Smooth muscle cell (in vitro differentiated cells): ENCODE data around the gene MARCHF10. TPM values are rescaled to one million over a fixed set of nuclear protein-coding genes. Genes with fewer than 3 reads are reported as not detected.

ENCODE experiments used
- DNase-seq: peaks from one replicate; lab custom pipeline; 2025; ENCODE audit not compliant: unreplicated experiment; lab: John Stamatoyannopoulos, UW
- H2AFZ ChIP-seq: fragments of 200-600 bp; sonication (generic); 2 replicates; pipeline ENCODE4 v1.6.0; 2016; ENCODE audit warnings: antibody characterized with exemption, low read depth, mild to moderate bottlenecking
- H3F3A ChIP-seq: fragments of 200-600 bp; sonication (generic); 2 replicates; pipeline ENCODE4 v1.6.0; 2017; ENCODE audit warnings: antibody characterized with exemption, low read depth
- H3K27ac ChIP-seq: fragments of 200-600 bp; sonication (generic); 2 replicates; pipeline ENCODE4 v1.5.1; 2016; ENCODE audit warnings: low read depth, mild to moderate bottlenecking
- H3K27me3 ChIP-seq: fragments of 200-600 bp; sonication (generic); 2 replicates; pipeline ENCODE4 v1.6.1; 2016; ENCODE audit warnings: low read depth, mild to moderate bottlenecking
- H3K36me3 ChIP-seq: fragments of 200-600 bp; sonication (generic); 2 replicates; pipeline ENCODE4 v1.5.1; 2016; ENCODE audit warnings: low read depth
- H3K4me1 ChIP-seq: fragments of 200-600 bp; sonication (generic); 2 replicates; pipeline ENCODE4 v1.5.1; 2016; ENCODE audit warnings: low read depth
- H3K4me2 ChIP-seq: fragments of 200-600 bp; sonication (generic); 2 replicates; pipeline ENCODE4 v1.6.0; 2016; ENCODE audit warnings: mild to moderate bottlenecking
- H3K4me3 ChIP-seq: fragments of 200-600 bp; sonication (generic); 2 replicates; pipeline ENCODE4 v1.5.1; 2016; ENCODE audit warnings: mild to moderate bottlenecking
- H3K79me2 ChIP-seq: fragments of 200-600 bp; sonication (generic); 2 replicates; pipeline ENCODE4 v1.6.0; 2016; ENCODE audit warnings: low read depth, mild to moderate bottlenecking
- H3K9ac ChIP-seq: fragments of 200-600 bp; sonication (generic); 2 replicates; pipeline ENCODE4 v1.6.0; 2016; ENCODE audit warnings: low read depth
- H3K9me3 ChIP-seq: fragments of 200-600 bp; sonication (generic); replicated peaks from 2 replicates; pipeline ENCODE4 v1.5.1; 2016; ENCODE audit warnings: low read depth
- H4K20me1 ChIP-seq: fragments of 200-600 bp; sonication (generic); 2 replicates; pipeline ENCODE4 v1.6.0; 2016; ENCODE audit warnings: low read depth
- WGBS: methylation state at CpG from one replicate; pipeline ENCODE4 v1.1.7; 2016; ENCODE audit warnings: low lambda C conversion rate; 5-methylcytosine and 5-hydroxymethylcytosine counted together
- polyA plus RNA-seq: library from polyadenylated mRNA; unstranded; fragments of >200 nt; fragmentation: Nextera tagmentation; extraction: Ambion mirVana; gene quantifications from 2 replicates; pipeline ENCODE4 v1.2.1, GENCODE V29; 2016
- total RNA-seq: library from RNA; depleted of rRNA; stranded (reverse); fragments of >200 nt; gene quantifications from 2 replicates; pipeline ENCODE4 v1.2.3, GENCODE V29; 2014
- TF ChIP-seq, protein P1 (sequence below): fragments of 200-600 bp; sonication (generic); IDR thresholded peaks from 2 replicates; pipeline ENCODE4 v1.5.1; 2017; ENCODE audit warnings: borderline replicate concordance, mild to moderate bottlenecking, antibody characterized with exemption; ENCODE audit not compliant: insufficient read depth, poor library complexity, severe bottlenecking

Gene MARCHF10
- total and polyA plus RNA-seq, 2 experiments from 2014 or later = not detected

GRCh38 chr17:62755141-62755851, 52.8 kb downstream of the MARCHF10 start:
- DNase-seq = no peak

GRCh38 chr17:62754631-62755030, 53.5 kb downstream of the MARCHF10 start:
- WGBS = 95% methylated on average over 4 of the region's 4 CpGs
- Histone ChIP-seq H3K9me3 (no peaks in the 10 kb centered on the region), H3K79me2 (no peaks in the 10 kb centered on the region), H3K9ac (no peak overlapping the region), H3K27me3 (no peaks in the 10 kb centered on the region), H3F3A (no peaks in the 10 kb centered on the region), H2AFZ (no peak overlapping the region), H4K20me1 (no peaks in the 10 kb centered on the region), H3K36me3 (no peaks in the 10 kb centered on the region), H3K4me2 (no peak overlapping the region), H3K27ac (no peak overlapping the region), H3K4me1 (peaks cover 4% of the 10 kb centered on the region), H3K4me3 (no peak overlapping the region)
- no peak for DNase-seq
- TF ChIP-seq, protein P1, sequence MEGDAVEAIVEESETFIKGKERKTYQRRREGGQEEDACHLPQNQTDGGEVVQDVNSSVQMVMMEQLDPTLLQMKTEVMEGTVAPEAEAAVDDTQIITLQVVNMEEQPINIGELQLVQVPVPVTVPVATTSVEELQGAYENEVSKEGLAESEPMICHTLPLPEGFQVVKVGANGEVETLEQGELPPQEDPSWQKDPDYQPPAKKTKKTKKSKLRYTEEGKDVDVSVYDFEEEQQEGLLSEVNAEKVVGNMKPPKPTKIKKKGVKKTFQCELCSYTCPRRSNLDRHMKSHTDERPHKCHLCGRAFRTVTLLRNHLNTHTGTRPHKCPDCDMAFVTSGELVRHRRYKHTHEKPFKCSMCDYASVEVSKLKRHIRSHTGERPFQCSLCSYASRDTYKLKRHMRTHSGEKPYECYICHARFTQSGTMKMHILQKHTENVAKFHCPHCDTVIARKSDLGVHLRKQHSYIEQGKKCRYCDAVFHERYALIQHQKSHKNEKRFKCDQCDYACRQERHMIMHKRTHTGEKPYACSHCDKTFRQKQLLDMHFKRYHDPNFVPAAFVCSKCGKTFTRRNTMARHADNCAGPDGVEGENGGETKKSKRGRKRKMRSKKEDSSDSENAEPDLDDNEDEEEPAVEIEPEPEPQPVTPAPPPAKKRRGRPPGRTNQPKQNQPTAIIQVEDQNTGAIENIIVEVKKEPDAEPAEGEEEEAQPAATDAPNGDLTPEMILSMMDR = no peak

More at GRCh38 chr17:62755141-62755851, 52.8 kb downstream of the MARCHF10 start:
- H3F3A ChIP-seq = no peaks in the 10 kb centered on the region
- WGBS = 77% methylated on average over 10 of the region's 10 CpGs
- H3K4me1 ChIP-seq = peaks cover 4% of the 10 kb centered on the region
- H3K27me3 ChIP-seq = no peaks in the 10 kb centered on the region
- no peaks in the 10 kb centered on the region for H3K9me3 ChIP-seq
- H3K36me3 ChIP-seq = no peaks in the 10 kb centered on the region
- no peak overlapping the region for H3K4me2 ChIP-seq
- no peak overlapping the region for H3K9ac ChIP-seq
- no peak overlapping the region for H3K27ac ChIP-seq
- H3K4me3 ChIP-seq = no peak overlapping the region
- no peaks in the 10 kb centered on the region for H3K79me2 ChIP-seq
- no peak overlapping the region for H2AFZ ChIP-seq
- TF ChIP-seq, protein P1 = no peak
- no peaks in the 10 kb centered on the region for H4K20me1 ChIP-seq

DNA sequence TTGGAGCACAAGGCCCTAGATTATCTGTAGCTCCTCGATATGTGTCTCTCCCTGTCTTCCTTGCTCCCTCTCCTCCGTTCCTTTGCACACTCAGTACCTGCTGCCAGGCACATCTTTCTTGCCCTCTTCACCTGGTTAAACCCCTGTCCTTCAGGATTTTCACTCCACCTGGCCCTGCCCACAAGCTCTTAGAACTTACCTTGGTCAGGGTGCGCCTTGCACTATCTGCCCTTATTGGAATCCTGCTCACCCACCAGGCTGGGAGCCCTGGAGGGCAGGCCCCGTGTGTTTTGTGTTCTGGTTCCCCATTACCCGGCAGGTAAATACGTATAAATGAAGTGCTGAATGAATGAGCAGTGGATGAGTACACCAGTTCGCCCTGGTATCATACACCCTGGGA, 54.6 kb downstream of the MARCHF10 start:
- 97% methylated on average over 7 of the region's 7 CpGs for WGBS
- DNase-seq = no peak
- H3K4me2 ChIP-seq = no peak overlapping the region

More for the DNA sequence above, 54.6 kb downstream of the MARCHF10 start:
- Histone ChIP-seq H3F3A (no peaks in the 10 kb centered on the region), H3K4me1 (peaks cover 4% of the 10 kb centered on the region), H3K79me2 (no peaks in the 10 kb centered on the region), H3K9ac (no peak overlapping the region), H3K9me3 (no peaks in the 10 kb centered on the region), H3K36me3 (no peaks in the 10 kb centered on the region), H3K27ac (no peak overlapping the region), H3K27me3 (no peaks in the 10 kb centered on the region), H2AFZ (no peak overlapping the region), H3K4me3 (no peak overlapping the region), H4K20me1 (no peaks in the 10 kb centered on the region)
- TF ChIP-seq, protein P1 = no peak
